K562 (cell line): ENCODE results near the gene ZGLP1. TPM values are rescaled to one million over a fixed set of nuclear protein-coding genes. Genes with fewer than 3 reads are reported as not detected.

Experiments
- BCOR ChIP-seq: fragments of 450-650 bp; IDR thresholded peaks from 2 replicates; pipeline ENCODE4 v1.6.1; 2016
- CBFA2T3 ChIP-seq: fragments of 450-650 bp; IDR thresholded peaks from 2 replicates; pipeline ENCODE4 v1.6.1; 2017
- CBX3 ChIP-seq, 2 experiments: IDR thresholded peaks; 1 replicate in 1 of 2; 2 replicates in 1 of 2; pipeline ENCODE4 v1.6.1; 2012; ENCODE audit warnings: inconsistent platforms in 2 of 2, low read length in 2 of 2, borderline replicate concordance in 1 of 2, control low read depth in 1 of 2
- FOSL1 ChIP-seq: fragments of 200-800 bp; sonication (Bioruptor generic); conservative IDR thresholded peaks from 2 replicates; pipeline ENCODE4 v1.6.1; 2016; ENCODE audit warnings: missing genetic modification characterization, missing compliant biosample characterization
- HCFC1 ChIP-seq: IDR thresholded peaks from 2 replicates; pipeline ENCODE4 v1.6.1; 2012; ENCODE audit warnings: low read depth, low read length, improper control_type of control experiment
- HDAC6 ChIP-seq: IDR thresholded peaks from 2 replicates; pipeline ENCODE4 v1.6.1; 2012; ENCODE audit warnings: low read depth, mild to moderate bottlenecking, control low read depth, inconsistent platforms, low read length, moderate library complexity
- IFI16 ChIP-seq: fragments of 250-450 bp; sonication (Bioruptor Pico); IDR thresholded peaks from 2 replicates; pipeline ENCODE4 v2.1.2; 2022; ENCODE audit warnings: mild to moderate bottlenecking, inconsistent platforms
- MTA3 ChIP-seq: fragments of 450-650 bp; formaldehyde crosslinking; IDR thresholded peaks from 2 replicates; pipeline ENCODE4 v1.6.1; 2017; ENCODE audit warnings: mild to moderate bottlenecking, borderline replicate concordance
- MXI1 ChIP-seq: IDR thresholded peaks from 2 replicates; pipeline ENCODE4 v1.6.1; 2011; ENCODE audit warnings: low read depth, mild to moderate bottlenecking, improper control_type of control experiment, low read length
- MYC ChIP-seq, 2 experiments: fragments of 250-450 bp in 1 of 2; sonication (Bioruptor Pico) in 1 of 2; IDR thresholded peaks; 2 replicates each; pipeline versions ENCODE4 v1.5.1 to v1.6.1; 2012 to 2021; ENCODE audit warnings: low read depth in 2 of 2, borderline replicate concordance in 1 of 2, improper control_type of control experiment in 1 of 2, low read length in 1 of 2, mild to moderate bottlenecking in 1 of 2, moderate library complexity in 1 of 2
- NFYB ChIP-seq: IDR thresholded peaks from 2 replicates; pipeline ENCODE4 v1.6.1; 2011; ENCODE audit warnings: mild to moderate bottlenecking, moderate library complexity; ENCODE audit not compliant: insufficient read length; ENCODE audit errors: extremely low read depth
- POLR2AphosphoS5 ChIP-seq: IDR thresholded peaks from 2 replicates; pipeline ENCODE4 v1.6.1; 2011; ENCODE audit warnings: mild to moderate bottlenecking, low read depth, low read length, moderate library complexity; ENCODE audit not compliant: control insufficient read depth, insufficient read depth
- ZNF282 ChIP-seq: sonication (generic); formaldehyde crosslinking; IDR thresholded peaks from 2 replicates; pipeline ENCODE4 v1.8.1; 2023; ENCODE audit warnings: missing genetic modification reagents
- polyA plus RNA-seq, 8 experiments: library from polyadenylated mRNA; depleted of rRNA in 4 of 8; stranded (reverse) in 5 of 8; unstranded in 3 of 8; fragments of >200 nt; fragmentation: Nextera tagmentation in 2 of 8; fragmentation: Illumina TruSeq in 1 of 8; extraction: Ambion mirVana in 2 of 8; extraction: Trizol in 1 of 8; gene quantifications; 2 replicates each; pipeline versions ENCODE4 v1.2.1 to v1.2.3, GENCODE V29; 2011 to 2014; ENCODE audit warnings: inconsistent platforms in 1 of 8, missing spikeins in 1 of 8
- total RNA-seq, 7 experiments: library from RNA; depleted of rRNA in 6 of 7; stranded (reverse); fragments of >200 nt in 6 of 7; fragmentation: Illumina TruSeq in 2 of 7; extraction: Trizol in 2 of 7; gene quantifications; 2 replicates each; pipeline versions ENCODE4 v1.2.1 to v1.2.3, GENCODE V29; 2011 to 2021; ENCODE audit warnings: low replicate concordance in 1 of 7
- TF ChIP-seq, protein P1 (sequence below): fragments of 450-650 bp; IDR thresholded peaks from 2 replicates; pipeline ENCODE4 v1.6.1; 2016
- TF ChIP-seq, protein P2 (sequence below): fragments of 450-650 bp; formaldehyde crosslinking; IDR thresholded peaks from 2 replicates; pipeline ENCODE4 v1.4.0; 2022; ENCODE audit warnings: missing genetic modification characterization
- TF ChIP-seq, protein P3 (sequence below): IDR thresholded peaks from 3 replicates; pipeline ENCODE4 v1.6.1; 2011; ENCODE audit warnings: borderline replicate concordance, mild to moderate bottlenecking, moderate library complexity; ENCODE audit not compliant: insufficient read length; ENCODE audit errors: extremely low read depth
- TF ChIP-seq, protein P4 (sequence below), 2 experiments: IDR thresholded peaks; 2 replicates each; pipeline ENCODE4 v1.6.1; 2012; ENCODE audit warnings: improper control_type of control experiment in 2 of 2, low read depth in 2 of 2, low read length in 2 of 2, borderline replicate concordance in 1 of 2
- TF ChIP-seq, protein P5 (sequence below): IDR thresholded peaks from 2 replicates; pipeline ENCODE4 v1.6.1; 2011; ENCODE audit not compliant: insufficient read length; ENCODE audit errors: extremely low read depth

The ZGLP1 gene
- total and polyA plus RNA-seq, 9 of the 15 experiments (the other 6 are each of a cell fraction or from before 2014, with no cell fraction given), result 0.24 to 4.5 (median 2.2) TPM

DNA sequence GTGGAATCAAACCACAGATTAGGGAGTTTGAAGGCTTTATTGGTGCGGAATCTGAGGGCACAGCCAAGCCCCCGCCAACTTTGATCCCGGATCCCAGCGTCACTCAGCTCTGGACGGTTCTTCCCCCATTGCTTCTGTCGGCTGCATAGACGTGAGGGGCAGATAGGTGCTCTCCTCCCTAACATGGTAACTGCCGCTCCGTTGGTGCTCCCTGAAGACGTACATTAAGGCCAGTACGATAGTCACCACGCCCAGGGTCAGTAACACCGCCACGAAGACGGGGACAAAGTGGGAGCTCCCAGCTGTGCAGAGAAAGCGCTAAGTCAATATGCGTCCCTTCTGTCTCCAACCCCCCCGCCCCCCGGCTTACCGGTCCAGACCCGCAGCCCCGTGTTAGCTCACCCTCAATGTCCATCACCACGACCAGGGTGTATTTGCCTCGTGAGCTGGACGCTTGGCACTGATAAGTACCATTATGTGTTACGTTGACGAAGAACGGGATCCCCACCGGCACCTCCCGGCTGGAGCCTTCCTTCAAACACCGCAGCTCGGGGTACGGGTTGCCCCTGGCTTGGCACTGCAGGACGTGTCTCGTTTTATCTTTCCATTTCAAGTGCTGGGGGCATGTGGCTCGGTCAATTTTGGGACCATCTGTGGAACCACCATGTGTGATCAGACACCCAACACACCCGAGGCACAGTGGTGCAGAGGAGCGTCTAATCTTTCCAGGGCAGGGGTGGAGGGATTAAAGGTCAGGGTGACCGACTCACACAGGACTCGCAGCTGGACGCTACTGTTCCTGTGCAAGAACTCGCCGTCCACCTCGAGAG, 24.4 kb upstream of the ZGLP1 start (continued):
- TF ChIP-seq, protein P1, sequence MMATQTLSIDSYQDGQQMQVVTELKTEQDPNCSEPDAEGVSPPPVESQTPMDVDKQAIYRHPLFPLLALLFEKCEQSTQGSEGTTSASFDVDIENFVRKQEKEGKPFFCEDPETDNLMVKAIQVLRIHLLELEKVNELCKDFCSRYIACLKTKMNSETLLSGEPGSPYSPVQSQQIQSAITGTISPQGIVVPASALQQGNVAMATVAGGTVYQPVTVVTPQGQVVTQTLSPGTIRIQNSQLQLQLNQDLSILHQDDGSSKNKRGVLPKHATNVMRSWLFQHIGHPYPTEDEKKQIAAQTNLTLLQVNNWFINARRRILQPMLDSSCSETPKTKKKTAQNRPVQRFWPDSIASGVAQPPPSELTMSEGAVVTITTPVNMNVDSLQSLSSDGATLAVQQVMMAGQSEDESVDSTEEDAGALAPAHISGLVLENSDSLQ, result no peak
- TF ChIP-seq HCFC1, result no peak
- 0 out of 2 replicates have a peak, but pooled peaks have one; percentile 2 for TF ChIP-seq MXI1
- TF ChIP-seq, protein P2, sequence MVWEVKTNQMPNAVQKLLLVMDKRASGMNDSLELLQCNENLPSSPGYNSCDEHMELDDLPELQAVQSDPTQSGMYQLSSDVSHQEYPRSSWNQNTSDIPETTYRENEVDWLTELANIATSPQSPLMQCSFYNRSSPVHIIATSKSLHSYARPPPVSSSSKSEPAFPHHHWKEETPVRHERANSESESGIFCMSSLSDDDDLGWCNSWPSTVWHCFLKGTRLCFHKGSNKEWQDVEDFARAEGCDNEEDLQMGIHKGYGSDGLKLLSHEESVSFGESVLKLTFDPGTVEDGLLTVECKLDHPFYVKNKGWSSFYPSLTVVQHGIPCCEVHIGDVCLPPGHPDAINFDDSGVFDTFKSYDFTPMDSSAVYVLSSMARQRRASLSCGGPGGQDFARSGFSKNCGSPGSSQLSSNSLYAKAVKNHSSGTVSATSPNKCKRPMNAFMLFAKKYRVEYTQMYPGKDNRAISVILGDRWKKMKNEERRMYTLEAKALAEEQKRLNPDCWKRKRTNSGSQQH (CRISPR knock-in tag), result no peak
- TF ChIP-seq, protein P3, sequence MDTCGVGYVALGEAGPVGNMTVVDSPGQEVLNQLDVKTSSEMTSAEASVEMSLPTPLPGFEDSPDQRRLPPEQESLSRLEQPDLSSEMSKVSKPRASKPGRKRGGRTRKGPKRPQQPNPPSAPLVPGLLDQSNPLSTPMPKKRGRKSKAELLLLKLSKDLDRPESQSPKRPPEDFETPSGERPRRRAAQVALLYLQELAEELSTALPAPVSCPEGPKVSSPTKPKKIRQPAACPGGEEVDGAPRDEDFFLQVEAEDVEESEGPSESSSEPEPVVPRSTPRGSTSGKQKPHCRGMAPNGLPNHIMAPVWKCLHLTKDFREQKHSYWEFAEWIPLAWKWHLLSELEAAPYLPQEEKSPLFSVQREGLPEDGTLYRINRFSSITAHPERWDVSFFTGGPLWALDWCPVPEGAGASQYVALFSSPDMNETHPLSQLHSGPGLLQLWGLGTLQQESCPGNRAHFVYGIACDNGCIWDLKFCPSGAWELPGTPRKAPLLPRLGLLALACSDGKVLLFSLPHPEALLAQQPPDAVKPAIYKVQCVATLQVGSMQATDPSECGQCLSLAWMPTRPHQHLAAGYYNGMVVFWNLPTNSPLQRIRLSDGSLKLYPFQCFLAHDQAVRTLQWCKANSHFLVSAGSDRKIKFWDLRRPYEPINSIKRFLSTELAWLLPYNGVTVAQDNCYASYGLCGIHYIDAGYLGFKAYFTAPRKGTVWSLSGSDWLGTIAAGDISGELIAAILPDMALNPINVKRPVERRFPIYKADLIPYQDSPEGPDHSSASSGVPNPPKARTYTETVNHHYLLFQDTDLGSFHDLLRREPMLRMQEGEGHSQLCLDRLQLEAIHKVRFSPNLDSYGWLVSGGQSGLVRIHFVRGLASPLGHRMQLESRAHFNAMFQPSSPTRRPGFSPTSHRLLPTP, result no peak
- TF ChIP-seq IFI16, result no peak
- TF ChIP-seq, protein P4, sequence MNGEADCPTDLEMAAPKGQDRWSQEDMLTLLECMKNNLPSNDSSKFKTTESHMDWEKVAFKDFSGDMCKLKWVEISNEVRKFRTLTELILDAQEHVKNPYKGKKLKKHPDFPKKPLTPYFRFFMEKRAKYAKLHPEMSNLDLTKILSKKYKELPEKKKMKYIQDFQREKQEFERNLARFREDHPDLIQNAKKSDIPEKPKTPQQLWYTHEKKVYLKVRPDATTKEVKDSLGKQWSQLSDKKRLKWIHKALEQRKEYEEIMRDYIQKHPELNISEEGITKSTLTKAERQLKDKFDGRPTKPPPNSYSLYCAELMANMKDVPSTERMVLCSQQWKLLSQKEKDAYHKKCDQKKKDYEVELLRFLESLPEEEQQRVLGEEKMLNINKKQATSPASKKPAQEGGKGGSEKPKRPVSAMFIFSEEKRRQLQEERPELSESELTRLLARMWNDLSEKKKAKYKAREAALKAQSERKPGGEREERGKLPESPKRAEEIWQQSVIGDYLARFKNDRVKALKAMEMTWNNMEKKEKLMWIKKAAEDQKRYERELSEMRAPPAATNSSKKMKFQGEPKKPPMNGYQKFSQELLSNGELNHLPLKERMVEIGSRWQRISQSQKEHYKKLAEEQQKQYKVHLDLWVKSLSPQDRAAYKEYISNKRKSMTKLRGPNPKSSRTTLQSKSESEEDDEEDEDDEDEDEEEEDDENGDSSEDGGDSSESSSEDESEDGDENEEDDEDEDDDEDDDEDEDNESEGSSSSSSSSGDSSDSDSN (IDR thresholded peaks at IDR 0.05; ENCODE audit: borderline replicate concordance in 1 of 2, low read depth in 2 of 2, low read length in 2 of 2), result no peak
- TF ChIP-seq MTA3, result no peak
- TF ChIP-seq, protein P5, sequence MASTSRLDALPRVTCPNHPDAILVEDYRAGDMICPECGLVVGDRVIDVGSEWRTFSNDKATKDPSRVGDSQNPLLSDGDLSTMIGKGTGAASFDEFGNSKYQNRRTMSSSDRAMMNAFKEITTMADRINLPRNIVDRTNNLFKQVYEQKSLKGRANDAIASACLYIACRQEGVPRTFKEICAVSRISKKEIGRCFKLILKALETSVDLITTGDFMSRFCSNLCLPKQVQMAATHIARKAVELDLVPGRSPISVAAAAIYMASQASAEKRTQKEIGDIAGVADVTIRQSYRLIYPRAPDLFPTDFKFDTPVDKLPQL, result no peak
- no peak for TF ChIP-seq CBX3 (IDR thresholded peaks at IDR 0.05; ENCODE audit: borderline replicate concordance in 1 of 2, low read length in 2 of 2)
- peak; percentile 91 for TF ChIP-seq CBFA2T3
- TF ChIP-seq NFYB, result no peak
- TF ChIP-seq ZNF282 (CRISPR knock-in tag), result no peak
- peak; percentile 44 for TF ChIP-seq POLR2AphosphoS5
- TF ChIP-seq FOSL1 (tag), result no peak
- no peak for TF ChIP-seq HDAC6
- TF ChIP-seq MYC (IDR thresholded peaks at IDR 0.05; ENCODE audit: low read depth, low read length), result no peak
- no peak for TF ChIP-seq MYC (CRISPR knock-in tag; IDR thresholded peaks at IDR 0.05; ENCODE audit: borderline replicate concordance, low read depth)
- peak; percentile 29; the same call in 1 of the 2 replicates for TF ChIP-seq BCOR
